HG03103 (cell line): ENCODE results near the gene NDP.
"Not testable (repeated sequence)": the region's sequence is repeated elsewhere in the genome, so short reads cannot be mapped to it uniquely, and the experiment has no call there.

Experiments used
- ATAC-seq: cut with Tn5 transposase; IDR thresholded peaks from one replicate; pipeline ENCODE4 v1.9.1; 2021; ENCODE audit warnings: low read depth; ENCODE audit not compliant: unreplicated experiment

Gene NDP

DNA sequence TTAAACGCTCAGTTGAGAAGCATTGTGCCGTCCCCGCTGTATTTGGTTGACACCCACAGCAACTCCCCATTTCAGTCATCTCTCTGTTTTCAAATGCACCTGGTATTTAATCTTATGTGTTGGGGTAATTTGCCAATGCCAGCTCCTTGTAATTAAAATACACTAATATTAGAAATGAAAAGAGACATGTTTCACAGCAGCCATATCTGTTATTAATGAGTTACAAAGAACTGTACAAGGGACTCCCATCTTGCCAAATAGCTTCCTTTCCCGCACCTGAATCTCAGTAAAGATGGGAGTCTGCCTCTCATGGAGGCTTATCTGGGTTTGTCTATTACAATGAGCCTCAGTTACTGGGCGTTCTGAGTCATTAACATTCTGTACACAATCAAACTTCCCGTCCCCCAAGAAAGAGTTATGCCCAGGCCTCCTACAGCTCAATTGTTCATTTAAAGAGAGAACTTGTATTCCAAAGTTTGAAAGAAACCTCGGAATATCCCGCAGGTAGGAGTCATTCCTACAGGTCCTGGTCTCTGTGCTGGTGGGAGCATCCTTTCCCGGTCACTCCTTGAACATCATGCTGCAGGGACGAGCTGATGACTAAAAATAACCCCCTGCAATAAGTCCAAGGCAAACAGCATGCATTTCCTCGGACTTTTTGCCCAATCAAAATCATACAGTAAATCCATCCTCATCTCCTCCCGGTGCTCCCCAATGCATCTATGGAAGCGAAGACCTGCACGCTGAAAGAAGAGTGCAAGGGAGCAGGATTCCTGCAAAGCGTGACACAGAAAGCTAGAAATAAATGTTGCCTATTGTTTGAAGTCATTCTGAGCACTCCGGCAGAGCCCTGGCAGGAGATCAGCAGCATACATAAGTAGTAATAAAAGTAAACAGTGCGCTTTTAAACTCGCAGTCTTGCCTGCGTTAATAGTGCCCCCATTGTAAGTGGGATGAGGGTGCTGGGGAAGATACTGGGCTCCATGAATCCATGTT, 926 bp downstream of the NDP start:
- ATAC-seq: no peak

DNA sequence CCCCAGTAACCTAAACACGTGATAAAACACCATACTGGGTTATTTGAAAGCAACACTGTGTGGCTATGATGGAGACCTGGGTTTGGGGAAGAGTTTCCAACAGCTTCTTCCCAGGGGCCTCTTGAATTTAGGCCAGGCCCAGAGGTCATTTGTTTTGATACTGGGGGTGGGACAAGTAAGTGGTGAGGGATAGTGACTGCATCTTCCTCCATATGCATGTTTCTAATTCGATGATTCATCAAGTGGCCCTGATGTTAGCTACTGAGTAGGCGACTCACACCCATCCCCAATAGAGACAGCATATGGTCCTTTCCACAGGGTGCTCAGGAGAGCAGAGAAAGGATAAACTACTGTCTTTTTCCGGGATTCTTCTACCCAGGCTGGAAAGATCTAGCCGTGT, 2.7 kb downstream of the NDP start:
- no peak for ATAC-seq

DNA sequence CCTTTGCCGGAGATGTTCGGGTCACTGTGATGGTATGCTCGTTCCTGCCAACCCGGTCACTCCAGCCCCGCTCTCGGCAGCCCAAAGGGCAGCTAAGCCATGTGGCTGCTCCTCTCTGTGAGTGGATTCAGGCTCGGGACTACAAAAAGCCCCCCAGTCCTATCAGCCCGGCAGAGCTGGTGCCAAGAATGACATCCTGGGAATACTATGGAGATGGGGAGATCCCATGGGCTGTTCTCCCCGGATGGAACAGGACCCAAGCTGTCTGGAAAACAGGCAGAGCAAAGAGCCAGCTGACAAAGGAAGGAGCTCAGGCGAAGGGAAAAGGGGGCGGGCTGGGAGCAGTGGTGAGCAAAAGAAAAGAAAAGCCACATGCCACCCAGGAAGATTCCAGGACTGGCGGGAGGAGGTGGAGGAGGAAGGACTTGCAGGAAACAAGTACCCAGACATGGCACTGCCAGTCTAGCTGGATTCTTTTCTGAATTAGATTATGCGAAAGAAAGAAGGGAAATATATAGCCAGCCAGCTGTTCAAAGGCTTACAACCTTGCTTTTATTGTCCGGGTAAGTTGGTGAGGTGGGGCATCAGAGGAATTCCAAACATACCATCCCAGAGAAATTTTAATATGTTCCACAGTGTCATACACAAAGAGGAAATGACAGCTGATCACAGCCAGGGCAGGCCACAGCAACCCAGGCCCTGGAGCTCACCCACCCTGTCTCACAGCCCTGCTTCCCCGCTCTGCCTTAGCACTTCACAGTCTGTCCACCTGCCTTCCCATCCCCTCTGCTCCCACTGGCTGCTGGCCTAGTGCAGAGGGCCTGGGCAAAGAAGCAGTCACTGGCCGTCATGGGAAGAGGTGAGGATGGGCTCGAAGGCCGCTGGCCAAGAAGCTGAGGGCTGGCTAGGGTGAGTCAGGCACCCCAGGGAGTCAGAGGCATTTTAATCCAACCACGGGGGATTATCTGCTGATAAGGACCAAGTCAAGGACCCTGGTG, 3.4 kb downstream of the NDP start:
- ATAC-seq: no peak

DNA sequence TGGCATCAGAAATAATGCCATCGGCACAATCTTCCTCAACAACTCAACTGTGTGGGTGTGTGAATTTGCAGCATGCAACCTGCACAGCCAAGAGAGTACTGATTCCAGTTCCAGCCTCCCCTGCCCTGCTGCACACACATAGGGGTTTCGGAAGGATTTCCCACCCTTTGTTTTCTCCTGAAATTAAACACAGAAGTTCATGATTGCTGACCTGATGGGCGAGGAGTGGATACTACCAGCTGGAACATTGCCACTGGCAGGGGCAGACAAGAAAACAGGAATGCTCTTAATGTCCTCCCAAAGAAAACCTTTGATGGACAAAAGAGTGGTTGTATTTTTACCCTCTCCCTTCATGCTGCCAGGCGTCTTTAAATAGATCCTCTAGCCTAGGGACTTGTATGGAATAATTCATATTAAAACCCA, 4.8 kb downstream of the NDP start:
- ATAC-seq: no peak

DNA sequence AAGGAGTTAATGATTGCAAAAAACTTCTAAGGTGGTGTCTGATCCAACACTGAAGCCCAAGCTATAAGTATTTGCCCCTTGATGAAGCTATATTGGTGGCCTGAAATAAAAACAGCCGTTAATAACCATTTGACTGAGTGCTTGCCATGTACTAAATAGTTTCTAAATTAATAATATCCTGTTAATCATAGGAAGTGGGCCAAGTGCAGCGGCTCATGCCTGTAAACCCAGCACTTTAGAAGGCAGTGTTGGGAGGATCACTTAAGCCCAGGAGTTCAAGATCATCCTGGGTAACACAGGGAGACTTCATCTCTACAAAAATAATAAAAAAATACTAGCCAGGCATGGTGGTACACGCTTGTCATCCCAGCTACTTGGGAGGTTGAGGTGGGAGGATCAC, 8.3 kb downstream of the NDP start:
- no peak for ATAC-seq

DNA sequence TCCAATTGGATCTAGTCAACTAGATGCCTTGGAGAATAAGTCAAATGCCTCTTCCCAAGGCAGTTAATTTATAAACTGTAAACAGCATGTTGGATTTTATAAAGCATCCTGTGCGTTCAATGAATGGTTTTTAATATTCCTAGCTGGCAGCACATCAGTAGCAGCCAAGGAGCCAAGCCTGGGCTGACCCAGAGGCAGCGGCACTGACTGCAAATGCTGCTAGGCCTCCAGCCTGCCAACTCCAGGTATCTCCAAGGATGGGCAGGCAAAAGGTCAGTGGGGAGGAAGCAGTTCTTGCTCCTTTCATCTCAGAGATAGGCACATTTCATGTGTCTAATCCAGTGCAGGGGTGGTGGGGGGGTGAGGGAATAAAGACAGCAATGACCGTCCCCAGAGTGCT, 9.5 kb downstream of the NDP start:
- no peak for ATAC-seq

DNA sequence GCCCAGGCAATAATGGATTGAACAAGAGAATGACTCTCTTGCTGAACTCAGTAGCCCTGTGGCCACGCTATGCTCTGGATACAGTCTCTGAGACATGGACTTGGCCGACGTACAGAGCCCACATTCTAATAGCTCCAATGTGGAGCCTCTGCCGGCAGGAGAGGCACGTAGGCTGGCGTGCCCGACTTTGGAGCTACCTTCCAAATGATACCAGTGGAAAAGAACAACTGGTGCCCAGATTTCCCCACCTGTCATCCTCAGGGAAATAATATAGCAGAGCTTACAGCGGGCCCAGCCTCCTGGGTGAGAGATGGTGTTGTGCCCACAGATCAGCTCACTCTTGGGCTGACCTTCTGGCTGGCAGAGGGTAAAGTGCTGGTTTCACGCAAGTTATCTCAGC, 10.6 kb downstream of the NDP start:
- ATAC-seq: no peak

DNA sequence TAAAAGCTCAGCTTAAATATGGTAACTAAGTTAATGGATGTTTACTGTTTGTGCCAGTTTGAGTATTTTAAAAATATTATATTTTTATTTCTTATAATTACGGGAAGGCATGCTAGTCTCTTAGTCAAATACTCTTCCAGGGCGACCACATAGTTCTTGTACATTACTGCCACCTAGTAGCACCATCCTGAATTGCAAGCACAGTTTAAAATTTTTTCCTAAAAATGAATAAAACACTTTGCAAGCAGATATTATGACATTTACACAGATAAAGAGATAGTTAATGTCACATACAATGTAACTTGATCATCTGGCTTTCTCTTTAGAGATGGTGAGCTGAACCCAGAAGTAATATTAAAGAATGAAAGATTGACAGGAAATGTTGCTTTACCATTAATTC, 11.5 kb downstream of the NDP start:
- no peak for ATAC-seq

DNA sequence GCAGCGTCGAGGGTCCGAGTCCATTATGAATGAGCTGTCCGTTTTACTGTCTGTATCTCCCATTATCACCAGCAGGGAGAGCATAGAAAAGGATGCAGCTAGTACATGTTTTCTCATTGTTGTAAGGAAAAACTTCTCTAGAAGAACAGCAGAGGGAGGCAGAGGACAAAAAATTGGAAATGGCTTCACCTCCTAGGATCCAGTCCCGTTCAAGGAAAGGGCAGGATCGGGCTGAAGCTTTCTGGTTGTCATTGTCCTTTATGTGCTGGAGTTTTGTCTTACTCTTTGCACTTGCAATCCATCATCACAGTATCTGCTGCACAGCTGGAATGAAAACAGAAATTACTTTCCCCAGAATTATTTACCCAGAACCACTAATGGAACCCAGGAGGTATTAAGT, 14.7 kb downstream of the NDP start:
- ATAC-seq: peak; percentile 77

DNA sequence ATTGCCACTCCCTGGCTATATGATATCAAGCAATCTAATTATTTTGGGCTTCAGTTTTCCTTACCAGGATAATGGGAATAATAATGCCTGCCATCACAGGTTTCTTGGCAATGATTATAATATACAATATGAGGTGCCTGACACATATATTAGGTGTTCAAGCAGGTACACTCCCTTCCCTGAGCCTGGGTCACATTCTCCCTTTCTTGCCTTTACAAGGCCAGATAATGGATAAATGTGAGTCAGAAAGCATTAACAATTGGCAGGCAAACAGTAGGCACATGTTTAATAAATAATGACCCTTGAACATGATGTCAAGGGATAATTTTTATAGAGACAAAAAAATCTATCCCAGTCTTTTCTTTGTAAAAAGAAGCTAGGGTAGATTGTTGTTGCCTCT, 17.2 kb downstream of the NDP start:
- no peak for ATAC-seq

DNA sequence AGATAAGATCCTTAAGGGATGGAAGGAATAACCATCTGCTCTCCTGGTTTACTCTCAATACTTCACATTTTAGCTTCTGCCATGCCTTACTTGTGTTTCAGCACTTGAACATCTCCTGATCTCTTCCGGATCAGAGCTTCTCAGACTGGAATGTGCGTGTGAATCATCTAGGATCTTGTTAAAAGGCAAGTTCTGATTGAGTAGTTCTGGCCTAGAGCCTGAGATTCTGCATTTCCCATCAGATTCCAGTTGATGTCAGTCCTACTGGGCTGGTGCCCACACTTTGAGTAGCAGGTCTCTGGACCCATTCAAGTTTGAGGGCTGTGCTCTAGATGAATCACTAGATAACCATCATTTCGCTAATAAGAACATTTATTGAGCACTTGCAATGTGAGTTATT, 20.0 kb downstream of the NDP start:
- no peak for ATAC-seq

DNA sequence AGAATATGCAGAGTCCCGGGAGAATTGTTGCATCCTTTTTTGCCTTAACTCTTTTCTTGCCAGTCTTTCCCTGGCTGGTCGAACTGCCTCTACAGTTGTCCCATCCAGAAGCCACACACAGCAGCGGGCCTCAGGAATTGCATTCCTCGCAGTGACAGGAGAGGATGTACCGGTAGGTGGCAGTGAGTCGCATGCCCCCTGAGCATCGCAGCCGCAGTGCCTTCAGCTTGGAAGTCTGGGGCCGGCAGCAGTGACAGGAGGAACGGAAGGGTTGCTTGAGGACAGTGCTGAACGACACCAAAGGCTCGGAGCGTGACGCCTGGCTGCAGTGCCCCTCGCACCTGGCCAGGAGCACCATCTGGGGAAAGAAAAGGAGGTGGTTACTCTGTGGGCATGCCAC, 23.5 kb downstream of the NDP start:
- ATAC-seq: no peak

DNA sequence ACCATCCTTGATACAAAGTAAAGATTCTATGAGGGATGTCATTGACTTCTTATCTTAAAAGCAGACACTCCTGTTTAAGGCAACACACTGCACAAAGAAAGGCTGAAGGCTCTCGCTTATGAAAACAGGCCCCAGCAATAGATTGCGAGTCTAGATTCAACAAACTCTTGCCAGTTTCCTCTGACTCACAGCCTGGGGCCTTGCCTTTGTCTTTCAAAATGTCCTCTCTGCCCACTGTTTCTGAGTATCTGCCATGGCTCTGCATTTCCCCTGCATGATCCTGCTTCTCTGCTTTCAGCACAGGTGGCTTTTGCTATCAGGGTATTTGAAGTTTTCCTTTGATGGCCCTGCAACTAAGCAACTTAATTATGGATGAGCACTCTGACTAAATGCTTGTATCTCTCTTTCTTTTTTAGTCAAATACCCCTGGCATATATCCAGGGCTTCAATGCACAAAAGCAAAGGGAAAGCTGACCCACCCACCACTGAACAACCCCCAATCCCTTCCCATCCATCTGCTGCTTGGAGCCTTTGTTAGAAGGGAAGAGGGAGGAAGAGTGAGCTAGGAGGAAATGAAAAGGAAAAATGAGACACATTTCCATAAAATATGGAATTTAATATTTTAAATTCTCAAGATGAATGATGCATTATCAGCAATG, 32.2 kb downstream of the NDP start:
- ATAC-seq: no peak

DNA sequence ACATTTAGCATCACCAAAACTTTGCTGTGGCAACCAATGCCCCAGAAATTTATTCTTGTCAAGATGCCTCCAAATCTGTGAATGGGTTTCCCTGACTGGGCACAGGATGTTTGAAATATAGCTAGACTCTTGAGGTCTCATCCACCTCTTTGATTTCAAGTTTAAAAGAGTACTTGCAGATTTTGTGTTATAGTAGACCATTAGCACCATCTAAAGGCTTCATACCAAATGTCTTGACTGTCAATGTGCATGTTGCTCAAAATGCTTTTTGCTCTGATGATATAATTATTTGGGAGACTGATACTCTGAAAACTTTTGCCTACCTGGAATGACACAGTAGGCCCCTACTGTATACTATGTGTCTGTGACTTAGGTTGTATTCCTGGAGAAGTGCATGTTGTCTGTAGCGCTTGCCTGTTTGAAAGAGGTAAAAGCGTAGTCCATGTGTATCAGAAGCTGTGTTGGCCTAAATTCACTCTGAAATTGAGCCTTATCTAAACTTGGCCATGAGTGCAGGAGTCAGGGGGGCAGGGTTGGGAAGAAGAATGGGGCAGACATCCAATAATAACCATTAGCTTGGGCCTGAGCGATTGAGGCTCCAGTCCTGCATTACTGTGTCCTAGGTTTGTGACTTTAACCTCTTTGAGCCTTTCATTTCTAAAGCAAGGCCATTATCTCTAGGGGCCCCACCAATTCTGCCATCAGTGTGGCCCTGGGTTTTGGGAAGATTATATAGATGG, 33.8 kb downstream of the NDP start:
- no peak for ATAC-seq

DNA sequence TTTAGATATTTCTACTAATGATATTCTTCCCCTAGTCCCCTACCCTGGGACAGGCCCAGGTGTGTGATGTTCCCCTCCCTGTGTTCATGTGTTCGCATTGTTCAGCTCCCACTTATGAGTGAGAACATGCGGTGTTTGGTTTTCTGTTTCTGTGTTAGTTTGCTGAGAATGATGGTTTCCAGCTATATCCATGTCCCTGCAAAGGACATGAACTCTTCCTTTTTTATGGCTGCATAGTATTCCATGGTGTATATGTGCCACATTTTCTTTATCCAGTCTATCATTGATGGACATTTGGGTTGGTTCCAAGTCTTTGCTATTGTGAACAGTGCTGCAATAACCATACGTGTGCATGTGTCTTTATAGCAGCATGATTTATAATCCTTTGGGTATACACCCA, 51.2 kb downstream of the NDP start:
- not testable (repeated sequence) for ATAC-seq

DNA sequence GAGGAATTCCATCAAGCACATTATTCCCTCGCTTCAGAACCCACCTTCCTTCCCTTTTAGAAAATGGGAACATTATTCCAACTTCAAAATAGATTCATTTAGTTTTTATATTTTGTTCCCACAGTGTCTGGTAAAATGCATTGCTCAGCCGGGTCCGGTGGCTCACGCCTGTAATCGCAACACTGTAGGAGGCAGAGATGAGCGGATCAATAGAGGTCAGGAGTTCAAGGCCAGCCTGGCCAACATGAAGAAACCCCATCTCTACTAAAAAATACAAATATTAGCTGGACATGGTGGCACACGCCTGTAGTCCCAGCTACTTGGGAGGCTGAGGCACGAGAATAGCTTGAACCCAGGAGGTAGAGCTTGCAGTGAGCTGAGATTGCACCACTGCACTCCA, 62.4 kb downstream of the NDP start:
- ATAC-seq: not testable (repeated sequence)

DNA sequence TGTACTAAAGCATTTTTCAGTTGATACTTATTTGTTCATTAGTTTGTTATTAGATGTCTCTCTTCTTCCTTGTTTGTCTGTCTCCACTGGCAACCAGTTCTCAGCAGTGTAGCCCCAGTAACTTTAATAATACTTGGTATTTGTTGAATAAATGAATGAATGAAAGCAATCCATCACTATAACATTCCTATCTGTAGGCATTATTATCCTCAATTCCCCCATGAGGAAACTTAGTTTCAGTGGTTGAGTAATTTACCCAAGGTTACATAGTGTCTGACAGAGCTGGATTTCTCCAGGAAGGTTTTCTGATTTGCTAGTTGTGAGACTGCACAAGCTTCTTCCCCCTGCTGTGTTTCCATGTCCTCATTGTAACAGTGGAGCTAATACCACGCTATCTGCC, 63.2 kb downstream of the NDP start:
- ATAC-seq: no peak

DNA sequence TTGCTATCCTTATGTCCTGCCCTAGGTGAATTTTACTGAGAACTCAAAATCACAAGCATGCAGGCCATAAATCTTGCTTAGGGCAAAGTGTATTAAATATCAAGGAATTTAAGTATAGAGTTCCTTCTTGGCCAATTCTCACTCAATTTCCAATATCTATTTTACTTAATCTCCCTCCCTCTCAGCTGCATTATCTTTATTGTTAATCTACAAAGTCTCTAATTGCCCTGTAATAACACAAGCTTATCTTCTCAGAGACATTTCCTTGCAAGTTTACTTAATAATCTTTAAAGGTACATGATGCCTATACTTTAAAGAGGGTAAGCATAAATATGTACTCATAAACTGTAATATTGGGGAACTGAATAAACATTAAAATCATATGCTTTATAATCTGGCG, 64.0 kb downstream of the NDP start:
- no peak for ATAC-seq

DNA sequence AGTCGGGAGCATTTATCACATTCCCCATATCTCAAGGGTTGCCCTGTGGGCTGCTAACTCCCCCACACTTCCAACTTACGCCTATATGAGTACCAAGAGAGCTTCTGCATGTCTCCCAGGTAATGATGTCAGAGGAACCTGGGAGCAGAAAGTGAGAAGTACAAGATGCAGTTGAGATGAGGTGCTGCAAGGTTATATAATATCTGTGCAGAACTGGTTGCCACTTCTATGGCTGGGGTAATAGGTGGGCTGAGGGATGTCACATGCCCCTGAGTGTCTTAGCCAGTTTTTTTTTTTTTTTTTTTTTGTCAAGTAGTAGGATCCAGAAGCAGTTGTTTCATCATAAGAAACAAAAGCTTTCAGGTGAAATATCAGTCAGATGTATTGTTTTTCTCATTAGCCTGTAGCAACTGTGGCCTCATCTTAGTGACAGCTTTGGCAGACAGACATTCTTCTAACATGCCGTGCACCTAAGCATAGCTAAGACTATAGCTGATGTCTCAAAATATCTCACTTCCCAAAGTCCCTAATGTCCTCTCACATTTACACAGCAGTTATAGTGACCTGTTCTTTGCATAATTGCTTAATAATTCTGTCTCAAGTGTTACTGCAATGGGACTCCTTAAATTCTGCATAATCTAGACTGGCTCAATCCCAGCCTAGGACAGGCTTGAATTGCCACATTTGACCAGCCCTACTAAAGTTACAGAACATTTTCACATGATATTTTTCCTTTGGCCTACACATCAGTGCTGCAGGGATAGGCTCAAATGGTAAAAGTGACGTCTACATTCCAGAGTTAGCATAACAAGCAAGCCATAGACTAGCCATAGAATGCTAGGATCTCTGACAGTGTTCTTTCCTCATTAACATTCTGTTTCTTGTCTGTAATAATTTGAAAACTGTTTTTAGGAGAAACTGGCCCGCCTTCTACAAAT, 73.0 kb downstream of the NDP start:
- ATAC-seq: no peak
